DOHH2 (cell line): Measurements from ENCODE around the gene MR1.

Source experiments
- H3F3A ChIP-seq: fragments of 200-600 bp; sonication (generic), shearing (Covaris generic); 2 replicates; pipeline ENCODE4 v1.6.0; 2016; ENCODE audit warnings: antibody characterized with exemption, mild to moderate bottlenecking; ENCODE audit not compliant: control insufficient read depth, insufficient read depth
- H3K27ac ChIP-seq: fragments of 200-600 bp; sonication (generic); 2 replicates; pipeline ENCODE4 v1.5.1; 2014; ENCODE audit warnings: low read depth, mild to moderate bottlenecking, low read length, moderate library complexity
- H3K27me3 ChIP-seq: fragments of 200-600 bp; sonication (generic); 2 replicates; pipeline ENCODE4 v1.6.1; 2014; ENCODE audit warnings: mild to moderate bottlenecking, low read length, mixed read lengths; ENCODE audit not compliant: control insufficient read depth
- H3K36me3 ChIP-seq: fragments of 200-600 bp; sonication (generic); 2 replicates; pipeline ENCODE4 v1.6.1; 2014; ENCODE audit warnings: mild to moderate bottlenecking, low read length, moderate library complexity, mixed read lengths; ENCODE audit not compliant: control insufficient read depth
- H3K4me1 ChIP-seq: fragments of 200-600 bp; sonication (generic); 2 replicates; pipeline ENCODE4 v1.6.1; 2014; ENCODE audit warnings: mild to moderate bottlenecking, low read length, mixed read lengths; ENCODE audit not compliant: control insufficient read depth
- H3K4me2 ChIP-seq: fragments of 200-600 bp; sonication (generic); 2 replicates; pipeline ENCODE4 v1.6.0; 2014; ENCODE audit warnings: mild to moderate bottlenecking, low read length, moderate library complexity
- H3K4me3 ChIP-seq: fragments of 200-600 bp; sonication (generic); 2 replicates; pipeline ENCODE4 v1.5.1; 2014; ENCODE audit warnings: mild to moderate bottlenecking, low read length, mixed read lengths
- H3K79me2 ChIP-seq: fragments of 200-600 bp; sonication (generic); 2 replicates; pipeline ENCODE4 v1.6.1; 2014; ENCODE audit warnings: mild to moderate bottlenecking, low read length, mixed read lengths; ENCODE audit not compliant: control insufficient read depth
- H3K9me2 ChIP-seq: fragments of 200-600 bp; sonication (generic); replicated peaks from 2 replicates; pipeline ENCODE4 v1.6.1; 2014; ENCODE audit warnings: mild to moderate bottlenecking, low read length, mixed read lengths; ENCODE audit not compliant: control insufficient read depth
- H3K9me3 ChIP-seq: fragments of 200-600 bp; sonication (generic); 2 replicates; pipeline ENCODE4 v1.6.1; 2014; ENCODE audit warnings: antibody characterized with exemption, low read length, mixed read lengths; ENCODE audit not compliant: control insufficient read depth, insufficient read depth
- H4K20me1 ChIP-seq: fragments of 200-600 bp; sonication (generic); 2 replicates; pipeline ENCODE4 v1.6.0; 2014; ENCODE audit warnings: low read depth, mild to moderate bottlenecking, antibody characterized with exemption, low read length, moderate library complexity; ENCODE audit not compliant: control insufficient read depth, insufficient read depth
- EZH2phosphoT487 ChIP-seq: fragments of 200-600 bp; sonication (generic); IDR thresholded peaks from 2 replicates; pipeline ENCODE4 v1.6.1; 2017; ENCODE audit warnings: borderline replicate concordance, mild to moderate bottlenecking, antibody characterized with exemption, low read length, moderate library complexity, mixed read lengths
- TF ChIP-seq, protein P1 (sequence below): fragments of 200-600 bp; sonication (generic); IDR thresholded peaks from one replicate; pipeline ENCODE4 v1.5.1; 2014; ENCODE audit warnings: antibody characterized with exemption, mild to moderate bottlenecking, low read depth, low read length; ENCODE audit not compliant: poor library complexity, severe bottlenecking

Gene MR1

DNA sequence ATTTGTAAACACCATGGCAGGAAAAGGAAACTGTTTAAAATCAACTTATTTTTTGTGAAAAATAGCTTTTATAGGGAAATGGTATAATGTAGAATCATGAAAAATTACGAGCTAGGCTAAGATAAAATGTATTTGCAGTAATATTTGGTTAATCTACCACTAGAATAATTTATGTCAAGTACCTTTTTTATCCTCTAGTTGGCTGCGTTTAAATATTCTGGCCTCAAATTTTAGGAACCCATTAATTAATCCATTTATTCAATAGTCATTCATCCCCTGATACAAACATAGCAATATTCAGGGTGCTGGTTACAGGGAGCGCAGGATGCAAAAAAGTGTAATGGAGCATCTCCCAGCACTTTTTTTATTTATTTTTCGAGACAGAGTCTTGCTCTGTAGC, 46.1 kb downstream of the MR1 start:
- Histone ChIP-seq H3K9me2 (no peaks in the 10 kb centered on the region), H3K27ac (no peak overlapping the region), H3F3A (peaks cover 7% of the 10 kb centered on the region; the same call in 1 of the 2 replicates), H3K27me3 (peaks cover 25% of the 10 kb centered on the region), H3K9me3 (no peaks in the 10 kb centered on the region), H3K4me2 (no peak overlapping the region), H3K36me3 (no peaks in the 10 kb centered on the region), H3K79me2 (no peaks in the 10 kb centered on the region), H3K4me1 (peaks cover 46% of the 10 kb centered on the region), H3K4me3 (no peak overlapping the region), H4K20me1 (no peaks in the 10 kb centered on the region)
- TF ChIP-seq, protein P1, sequence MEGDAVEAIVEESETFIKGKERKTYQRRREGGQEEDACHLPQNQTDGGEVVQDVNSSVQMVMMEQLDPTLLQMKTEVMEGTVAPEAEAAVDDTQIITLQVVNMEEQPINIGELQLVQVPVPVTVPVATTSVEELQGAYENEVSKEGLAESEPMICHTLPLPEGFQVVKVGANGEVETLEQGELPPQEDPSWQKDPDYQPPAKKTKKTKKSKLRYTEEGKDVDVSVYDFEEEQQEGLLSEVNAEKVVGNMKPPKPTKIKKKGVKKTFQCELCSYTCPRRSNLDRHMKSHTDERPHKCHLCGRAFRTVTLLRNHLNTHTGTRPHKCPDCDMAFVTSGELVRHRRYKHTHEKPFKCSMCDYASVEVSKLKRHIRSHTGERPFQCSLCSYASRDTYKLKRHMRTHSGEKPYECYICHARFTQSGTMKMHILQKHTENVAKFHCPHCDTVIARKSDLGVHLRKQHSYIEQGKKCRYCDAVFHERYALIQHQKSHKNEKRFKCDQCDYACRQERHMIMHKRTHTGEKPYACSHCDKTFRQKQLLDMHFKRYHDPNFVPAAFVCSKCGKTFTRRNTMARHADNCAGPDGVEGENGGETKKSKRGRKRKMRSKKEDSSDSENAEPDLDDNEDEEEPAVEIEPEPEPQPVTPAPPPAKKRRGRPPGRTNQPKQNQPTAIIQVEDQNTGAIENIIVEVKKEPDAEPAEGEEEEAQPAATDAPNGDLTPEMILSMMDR, result no peak
- TF ChIP-seq EZH2phosphoT487, result no peak

DNA sequence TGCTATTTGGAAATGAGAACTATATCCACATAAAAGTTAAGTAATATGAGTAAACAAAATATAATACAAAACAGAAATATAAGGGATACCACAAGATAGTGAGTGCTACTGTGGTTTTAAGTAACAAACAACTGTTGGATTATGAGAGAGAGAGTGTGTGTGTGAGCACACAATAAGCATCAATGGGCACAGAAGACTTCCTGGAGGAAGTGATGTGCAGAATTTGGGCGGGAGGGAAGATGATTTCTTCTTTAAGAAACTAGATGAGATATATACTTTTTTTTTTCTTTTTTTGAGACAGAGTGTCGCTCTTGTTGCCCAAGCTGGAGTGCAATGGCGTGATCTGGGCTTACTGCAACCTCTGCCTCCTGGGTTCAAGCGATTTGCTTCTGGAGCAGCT, 46.8 kb downstream of the MR1 start:
- peaks cover 46% of the 10 kb centered on the region for H3K4me1 ChIP-seq
- H3K9me2 ChIP-seq, result no peaks in the 10 kb centered on the region
- peaks cover 8% of the 10 kb centered on the region; the same call in 1 of the 2 replicates for H3F3A ChIP-seq
- no peak overlapping the region for H3K27ac ChIP-seq
- peaks cover 25% of the 10 kb centered on the region for H3K27me3 ChIP-seq
- no peaks in the 10 kb centered on the region for H4K20me1 ChIP-seq
- no peaks in the 10 kb centered on the region for H3K9me3 ChIP-seq
- H3K79me2 ChIP-seq, result no peaks in the 10 kb centered on the region
- no peak overlapping the region for H3K4me3 ChIP-seq
- no peak for TF ChIP-seq EZH2phosphoT487
- TF ChIP-seq, protein P1, result no peak
- no peaks in the 10 kb centered on the region for H3K36me3 ChIP-seq
- peak overlapping the region; percentile 5; the same call in 1 of the 2 replicates for H3K4me2 ChIP-seq

DNA sequence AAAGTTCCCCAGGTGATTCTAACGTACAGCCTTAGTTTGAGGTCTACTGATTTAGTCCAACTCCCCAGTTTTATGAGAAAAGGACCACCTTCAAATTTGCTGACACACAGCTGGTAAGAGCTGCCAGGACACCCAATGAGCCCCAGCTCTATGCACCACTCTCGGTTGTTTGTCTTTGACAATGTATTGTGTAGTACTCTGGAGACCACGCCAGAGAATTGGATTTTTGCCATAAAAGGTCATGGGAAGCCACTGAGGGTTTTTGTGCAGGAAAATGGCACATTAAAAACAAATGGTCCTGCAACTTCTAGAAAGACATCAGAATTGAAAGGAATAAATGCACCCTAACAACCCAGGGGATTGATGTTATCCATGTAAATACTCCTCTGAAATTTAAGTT, 47.6 kb downstream of the MR1 start:
- Histone ChIP-seq H3K9me2 (no peaks in the 10 kb centered on the region), H3K4me3 (no peak overlapping the region), H3K27me3 (peaks cover 17% of the 10 kb centered on the region), H3K4me2 (no peak overlapping the region), H4K20me1 (no peaks in the 10 kb centered on the region), H3K27ac (no peak overlapping the region), H3K9me3 (no peaks in the 10 kb centered on the region), H3K79me2 (no peaks in the 10 kb centered on the region), H3K36me3 (no peaks in the 10 kb centered on the region), H3K4me1 (peaks cover 46% of the 10 kb centered on the region), H3F3A (peaks cover 8% of the 10 kb centered on the region; the same call in 1 of the 2 replicates)
- TF ChIP-seq, protein P1, result no peak
- no peak for TF ChIP-seq EZH2phosphoT487
